ENCODE data around the gene RUSF1. TPM values are rescaled to one million over a fixed set of nuclear protein-coding genes. Genes with fewer than 3 reads are reported as not detected.
"Not testable (repeated sequence)": the region's sequence is repeated elsewhere in the genome, so short reads cannot be mapped to it uniquely, and the experiment has no call there.

RUSF1 gene
- total RNA-seq = 10 to 100 TPM; 36.8 to 37.9 TPM

DNA sequence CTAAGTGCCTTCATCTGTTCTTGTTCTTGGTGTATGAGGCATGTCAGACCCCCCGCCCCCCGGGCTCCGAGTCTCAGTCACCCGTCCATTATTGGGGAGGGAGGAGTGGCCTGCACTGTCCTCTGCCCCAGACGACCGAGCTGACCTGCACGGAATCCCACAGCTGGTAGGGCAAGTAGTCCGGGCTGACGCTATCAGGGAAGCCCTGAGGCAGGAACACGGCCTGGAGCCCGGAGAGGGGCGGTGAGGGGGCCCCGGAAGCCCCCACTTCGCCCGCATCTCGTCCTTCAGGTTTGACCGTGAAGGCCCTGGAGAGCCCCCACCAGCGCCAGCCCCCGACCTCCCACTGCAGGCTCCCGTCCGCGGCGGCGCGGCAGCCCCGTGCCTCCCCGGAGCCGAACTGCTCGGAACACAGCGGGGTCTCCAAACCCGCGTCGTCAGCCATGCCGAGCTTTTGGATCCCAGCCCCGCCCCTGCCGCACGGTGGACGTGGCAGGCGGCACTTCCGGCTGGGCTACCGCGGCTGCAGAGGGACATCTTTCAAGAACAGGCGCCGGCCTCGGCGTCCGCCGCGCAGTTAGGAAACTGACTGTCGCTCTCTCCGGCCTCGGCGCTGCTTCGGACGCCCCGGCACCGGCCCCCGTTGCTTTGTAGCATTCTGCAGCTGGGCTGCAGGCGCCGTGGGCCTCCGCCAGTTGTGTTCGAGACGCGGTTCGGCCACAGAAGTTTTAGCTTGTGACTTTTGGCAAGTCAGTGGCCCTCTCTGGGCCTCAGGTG is at the start of gene RUSF1:
RUSF1 (minus strand) TSS at position 463 of the 777 bp plus-strand sequence; CDS start at position 445, 18 bp downstream.
- peaks cover 45% of the 10 kb centered on the region for H3K4me1 Mint-ChIP-seq
- peak within 1 kb of the TSS; percentile 91 for H3K4me3 Mint-ChIP-seq
- POLR2A ChIA-PET = interaction anchor here (1.0 to 4.0 kb wide), 13 partner anchors 11 to 369 kb away, joined by 3 to 31 read pairs (median 6); partner anchors contain the start of genes ARMC5 and ZNF267
- peaks cover 20% of the 10 kb centered on the region for H3K36me3 Mint-ChIP-seq (ENCODE audit: low read depth)
- CTCF ChIA-PET = interaction anchor here (1.1 to 2.6 kb wide), 4 partner anchors 47 to 366 kb away, joined by 5 to 12 read pairs (median 6); a partner anchor contains a TSS
- DNase-seq = peak; percentile 89
- peaks cover 4% of the 10 kb centered on the region for H3K9me3 Mint-ChIP-seq
- no peaks in the 10 kb centered on the region for H3K27me3 Mint-ChIP-seq
- peak within 1 kb of the TSS; percentile 91 for H3K27ac Mint-ChIP-seq

- Mint-ChIP-seq H3K4me1 (no peaks in the 10 kb centered on the region), H3K4me3 (no peak overlapping the region), H3K36me3 (ENCODE audit: low read depth) (no peaks in the 10 kb centered on the region), H3K9me3 (peaks cover 11% of the 10 kb centered on the region), H3K27me3 (peaks cover 4% of the 10 kb centered on the region), H3K27ac (no peak overlapping the region)
- no peak for DNase-seq
- CTCF ChIA-PET = no interaction called here
- POLR2A ChIA-PET = no interaction called here
Measured at GRCh38 chr16:31542763-31543162, 34.6 kb upstream of the RUSF1 start.

- H3K36me3 Mint-ChIP-seq (ENCODE audit: low read depth); CTCF ChIA-PET; H3K4me1 Mint-ChIP-seq; H3K4me3 Mint-ChIP-seq; DNase-seq; H3K27ac Mint-ChIP-seq; POLR2A ChIA-PET: not testable (repeated sequence)
- H3K27me3 Mint-ChIP-seq = peaks cover 17% of the 10 kb centered on the region
- H3K9me3 Mint-ChIP-seq = peaks cover 11% of the 10 kb centered on the region
Measured at GRCh38 chr16:31539762-31540161, 31.6 kb upstream of the RUSF1 start.

- CTCF ChIA-PET; H3K4me1 Mint-ChIP-seq; H3K27ac Mint-ChIP-seq; H3K36me3 Mint-ChIP-seq (ENCODE audit: low read depth); DNase-seq; H3K4me3 Mint-ChIP-seq; POLR2A ChIA-PET: not testable (repeated sequence)
- Mint-ChIP-seq H3K27me3 (peaks cover 17% of the 10 kb centered on the region), H3K9me3 (peaks cover 11% of the 10 kb centered on the region)
Measured at GRCh38 chr16:31538243-31538598, 30.0 kb upstream of the RUSF1 start.

- DNase-seq = no peak
- no peaks in the 10 kb centered on the region for H3K4me1 Mint-ChIP-seq
- ChIA-PET POLR2A (no interaction called here), CTCF (no interaction called here)
- H3K27me3 Mint-ChIP-seq = peaks cover 17% of the 10 kb centered on the region
- H3K9me3 Mint-ChIP-seq = peaks cover 8% of the 10 kb centered on the region
- H3K36me3 Mint-ChIP-seq (ENCODE audit: low read depth) = no peaks in the 10 kb centered on the region
- no peak overlapping the region for H3K27ac Mint-ChIP-seq
- no peak overlapping the region for H3K4me3 Mint-ChIP-seq
Measured at GRCh38 chr16:31537362-31538242, 29.4 kb upstream of the RUSF1 start.

DNA sequence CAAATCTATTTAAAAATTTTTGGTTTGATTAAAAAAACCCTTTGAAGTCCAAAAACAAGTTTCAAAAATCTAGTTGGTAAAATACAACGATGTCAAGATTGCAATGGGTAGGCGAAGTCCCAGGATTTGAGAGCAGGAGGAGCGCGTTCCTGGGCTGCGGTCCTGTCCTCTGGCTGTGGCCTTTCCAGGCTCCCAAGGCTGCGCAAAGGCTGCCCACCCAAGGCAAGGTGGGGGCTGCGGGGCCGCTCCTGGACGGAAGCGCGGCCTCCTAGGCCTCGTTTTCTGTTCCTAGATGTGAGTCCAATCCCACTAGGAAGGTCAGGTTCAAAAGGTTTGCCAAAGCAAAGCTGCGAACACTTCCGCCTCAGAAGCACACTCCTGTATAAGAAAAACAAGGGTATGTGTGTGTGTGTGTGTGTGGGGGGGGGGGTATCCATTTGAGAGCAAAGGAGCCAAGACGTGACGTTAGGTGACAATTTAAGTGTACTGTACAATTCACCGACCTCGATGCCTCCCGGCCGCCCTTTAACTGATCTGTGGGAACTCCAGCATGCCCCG is 28.7 kb upstream of the RUSF1 start:
- no peak overlapping the region for H3K27ac Mint-ChIP-seq
- POLR2A ChIA-PET = no interaction called here
- DNase-seq = no peak
- no peak overlapping the region for H3K4me3 Mint-ChIP-seq
- no peaks in the 10 kb centered on the region for H3K4me1 Mint-ChIP-seq
- CTCF ChIA-PET = no interaction called here
- peaks cover 17% of the 10 kb centered on the region for H3K27me3 Mint-ChIP-seq
- H3K9me3 Mint-ChIP-seq = peaks cover 3% of the 10 kb centered on the region
- no peaks in the 10 kb centered on the region for H3K36me3 Mint-ChIP-seq (ENCODE audit: low read depth)

DNA sequence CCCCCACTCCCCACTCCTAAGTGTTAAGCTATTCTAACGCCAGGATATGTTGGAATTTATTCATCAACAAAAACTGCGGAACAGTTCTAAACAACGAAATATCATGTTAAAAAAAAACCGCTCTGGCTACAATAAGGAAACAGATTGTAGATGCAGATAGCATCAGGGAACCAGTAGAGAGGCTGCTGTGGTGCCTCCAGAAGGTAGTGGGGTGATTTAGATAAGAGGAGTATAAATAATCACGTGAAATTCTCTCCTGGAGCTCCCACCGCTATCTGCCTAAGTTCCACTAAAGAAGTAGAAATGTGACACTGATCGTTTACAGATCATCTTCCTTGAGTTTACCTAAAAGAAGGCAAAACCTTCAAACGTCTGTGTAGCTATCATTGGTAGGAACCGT is 27.5 kb upstream of the RUSF1 start:
- Mint-ChIP-seq H3K9me3 (peaks cover 3% of the 10 kb centered on the region), H3K4me1 (no peaks in the 10 kb centered on the region), H3K27ac (no peak overlapping the region), H3K4me3 (no peak overlapping the region), H3K27me3 (peaks cover 17% of the 10 kb centered on the region), H3K36me3 (ENCODE audit: low read depth) (no peaks in the 10 kb centered on the region)
- POLR2A ChIA-PET = no interaction called here
- CTCF ChIA-PET = no interaction called here
- DNase-seq = no peak

DNA sequence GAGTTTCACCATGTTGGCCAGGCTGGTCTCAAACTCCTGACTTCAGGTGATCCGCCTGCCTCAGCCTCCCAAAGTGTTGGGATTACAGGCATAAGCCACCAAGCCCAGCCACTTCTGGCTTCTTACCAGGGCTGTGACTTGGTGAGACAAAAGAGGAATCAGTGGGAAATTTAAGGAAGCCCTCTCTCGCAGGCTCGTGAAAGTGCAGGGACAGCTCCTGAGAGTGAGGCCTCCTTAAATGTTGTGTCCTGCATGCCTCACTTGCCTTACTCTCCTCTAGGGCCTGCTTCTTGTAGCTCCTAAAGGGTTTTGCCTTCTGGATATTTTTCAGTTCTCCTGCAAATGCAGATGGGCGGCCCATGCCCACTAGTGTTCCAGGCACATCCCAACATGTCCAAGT is 24.7 kb upstream of the RUSF1 start:
- H3K9me3 Mint-ChIP-seq = no peaks in the 10 kb centered on the region
- peaks cover 32% of the 10 kb centered on the region for H3K27me3 Mint-ChIP-seq
- H3K4me1 Mint-ChIP-seq = peaks cover 2% of the 10 kb centered on the region
- H3K36me3 Mint-ChIP-seq (ENCODE audit: low read depth) = peaks cover 2% of the 10 kb centered on the region
- ChIA-PET CTCF (no interaction called here), POLR2A (no interaction called here)
- no peak overlapping the region for H3K27ac Mint-ChIP-seq
- H3K4me3 Mint-ChIP-seq = no peak overlapping the region
- no peak for DNase-seq

DNA sequence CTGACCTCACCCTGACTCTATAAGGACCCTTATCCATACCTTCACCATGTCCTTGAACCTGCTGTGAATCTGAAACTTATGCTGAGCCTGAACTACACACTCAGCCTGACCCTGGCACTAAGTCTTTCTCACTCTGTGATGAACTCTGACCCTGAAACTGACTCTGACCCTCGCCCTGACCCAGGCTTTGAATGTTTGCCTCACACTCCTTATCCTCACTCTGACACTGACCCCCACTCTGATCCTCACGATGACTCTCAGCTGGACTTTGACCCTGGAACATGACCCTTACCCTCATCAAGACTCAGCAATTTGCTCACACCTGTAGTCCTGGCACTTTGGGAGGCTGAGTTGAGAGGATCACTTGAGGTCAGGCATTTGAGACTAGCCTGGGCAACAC is 23.9 kb upstream of the RUSF1 start:
- Mint-ChIP-seq H3K27me3 (peaks cover 29% of the 10 kb centered on the region), H3K36me3 (ENCODE audit: low read depth) (peaks cover 2% of the 10 kb centered on the region), H3K4me1 (peaks cover 4% of the 10 kb centered on the region), H3K4me3 (no peak overlapping the region), H3K9me3 (no peaks in the 10 kb centered on the region), H3K27ac (no peak overlapping the region)
- ChIA-PET POLR2A (no interaction called here), CTCF (no interaction called here)
- DNase-seq = no peak

GRCh38 chr16:31531096-31531495 is 22.9 kb upstream of the RUSF1 start:
- POLR2A ChIA-PET = no interaction called here
- CTCF ChIA-PET = no interaction called here
- no peak overlapping the region for H3K27ac Mint-ChIP-seq
- DNase-seq = no peak
- H3K27me3 Mint-ChIP-seq = peaks cover 27% of the 10 kb centered on the region
- peaks cover 2% of the 10 kb centered on the region for H3K36me3 Mint-ChIP-seq (ENCODE audit: low read depth)
- H3K4me3 Mint-ChIP-seq = no peak overlapping the region
- no peaks in the 10 kb centered on the region for H3K9me3 Mint-ChIP-seq
- peaks cover 4% of the 10 kb centered on the region for H3K4me1 Mint-ChIP-seq

GRCh38 chr16:31530405-31530804 is 22.2 kb upstream of the RUSF1 start:
- Mint-ChIP-seq H3K4me1 (peaks cover 4% of the 10 kb centered on the region), H3K36me3 (ENCODE audit: low read depth) (peaks cover 2% of the 10 kb centered on the region), H3K27me3 (peaks cover 22% of the 10 kb centered on the region), H3K27ac (no peak overlapping the region), H3K4me3 (no peak overlapping the region), H3K9me3 (no peaks in the 10 kb centered on the region)
- no peak for DNase-seq
- ChIA-PET POLR2A (no interaction called here), CTCF (no interaction called here)

GRCh38 chr16:31529937-31530312 is 21.7 kb upstream of the RUSF1 start:
- H3K27ac Mint-ChIP-seq = no peak overlapping the region

GRCh38 chr16:31529108-31529936 is 21.1 kb upstream of the RUSF1 start:
- no peak for DNase-seq
- ChIA-PET CTCF (no interaction called here), POLR2A (no interaction called here)
- H3K4me1 Mint-ChIP-seq = peaks cover 4% of the 10 kb centered on the region
- no peaks in the 10 kb centered on the region for H3K9me3 Mint-ChIP-seq
- no peak overlapping the region for H3K4me3 Mint-ChIP-seq
- H3K36me3 Mint-ChIP-seq (ENCODE audit: low read depth) = peaks cover 2% of the 10 kb centered on the region
- H3K27me3 Mint-ChIP-seq = peaks cover 19% of the 10 kb centered on the region
- no peak overlapping the region for H3K27ac Mint-ChIP-seq

More at GRCh38 chr16:31529937-31530312, 21.7 kb upstream of the RUSF1 start:
- peaks cover 2% of the 10 kb centered on the region for H3K36me3 Mint-ChIP-seq (ENCODE audit: low read depth)
- ChIA-PET CTCF (no interaction called here), POLR2A (no interaction called here)
- H3K9me3 Mint-ChIP-seq = no peaks in the 10 kb centered on the region
- peaks cover 19% of the 10 kb centered on the region for H3K27me3 Mint-ChIP-seq
- H3K4me1 Mint-ChIP-seq = peaks cover 4% of the 10 kb centered on the region
- H3K4me3 Mint-ChIP-seq = no peak overlapping the region
- no peak for DNase-seq

All from activated CD4-positive, alpha-beta memory T cell treated with anti-CD3 and anti-CD28 coated beads, Interleukin-2, amount 10 ng/mL, durations not matched to agents 7 days and 5 days (primary cell).